ENCODE results near the gene ITSN2. TPM values are rescaled to one million over a fixed set of nuclear protein-coding genes. Genes with fewer than 3 reads are reported as not detected.
"Not testable (repeated sequence)": the region's sequence is repeated elsewhere in the genome, so short reads cannot be mapped to it uniquely, and the experiment has no call there.

The ITSN2 gene
- total RNA-seq = 66.2 TPM
- long read RNA-seq, partial matches to known transcripts = 182 of 207 reads
- long read RNA-seq, other reads (novel, unspliced or antisense) = 25 of 207 reads

DNA sequence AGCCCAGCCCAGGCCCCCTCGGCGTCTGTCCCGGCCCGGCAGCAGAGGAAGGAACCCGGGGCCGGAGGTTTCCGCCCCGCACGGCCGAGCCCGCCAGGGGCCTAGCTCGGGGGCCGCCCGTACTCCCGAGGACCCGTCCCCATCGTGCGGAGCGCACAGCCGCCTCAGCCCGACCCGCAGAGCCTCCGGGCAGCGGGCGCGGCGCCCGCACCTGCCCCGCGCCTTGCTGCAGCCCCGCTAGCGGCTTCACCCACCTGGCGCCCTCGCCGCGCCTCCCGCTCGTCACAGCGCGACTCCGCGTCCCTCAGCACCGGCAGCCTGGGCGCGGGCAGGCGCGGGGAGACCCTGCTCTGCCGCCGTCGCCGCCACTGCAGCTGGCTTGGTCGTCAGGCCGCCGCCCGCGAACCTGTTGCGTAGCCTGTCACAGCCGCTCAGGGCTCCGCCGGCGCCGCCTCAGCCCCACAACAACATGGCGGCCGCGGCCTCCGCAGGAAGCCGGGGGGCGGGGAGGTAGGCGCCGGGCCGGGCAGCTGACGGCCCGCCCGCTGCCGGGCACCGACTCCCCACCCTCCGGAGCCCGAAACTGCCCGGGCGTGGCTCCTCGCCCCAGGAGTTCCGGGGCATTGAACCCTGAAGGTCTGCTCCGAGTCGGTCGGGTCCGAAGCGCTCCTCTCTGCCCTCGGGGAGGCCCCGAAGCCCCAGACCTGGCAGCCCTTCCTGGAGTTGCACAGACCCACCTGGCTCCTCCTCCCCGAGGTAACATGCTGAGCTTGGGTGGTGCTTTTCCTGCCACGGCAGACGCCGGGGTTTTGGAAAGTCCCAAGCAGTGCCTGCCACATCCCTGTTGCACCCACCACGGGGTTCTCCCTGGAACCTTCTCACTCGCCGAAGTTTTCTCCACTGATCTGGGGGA is at the start of gene ITSN2:
Gene ITSN2 (minus strand): TSS at position 487 of the 913 bp plus-strand sequence. CDS start 32,454 bp downstream, outside the sequence.
- DNase-seq (ENCODE audit: low spot score) = peak; percentile 95

DNA sequence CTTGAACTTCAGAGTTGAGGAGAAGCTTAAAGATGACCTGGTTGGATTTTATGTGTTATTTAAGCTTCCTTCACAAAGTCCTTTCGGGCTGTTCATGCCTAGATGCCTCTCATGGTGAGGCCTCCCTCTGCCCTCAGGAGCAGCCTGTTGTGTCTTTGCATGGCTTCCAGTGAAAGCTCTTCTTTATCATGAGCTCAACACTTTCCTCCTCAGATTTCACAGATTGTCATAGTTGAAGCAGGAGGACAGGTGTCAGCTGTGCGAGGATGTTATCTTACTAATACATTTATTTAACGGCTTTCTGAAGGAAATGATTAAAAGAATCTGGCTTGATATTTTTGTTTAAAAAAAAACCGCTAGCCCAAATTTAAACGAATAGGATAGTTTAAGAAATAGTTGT is 48.8 kb upstream of the ITSN2 start:
- no peak for DNase-seq (ENCODE audit: low spot score)

DNA sequence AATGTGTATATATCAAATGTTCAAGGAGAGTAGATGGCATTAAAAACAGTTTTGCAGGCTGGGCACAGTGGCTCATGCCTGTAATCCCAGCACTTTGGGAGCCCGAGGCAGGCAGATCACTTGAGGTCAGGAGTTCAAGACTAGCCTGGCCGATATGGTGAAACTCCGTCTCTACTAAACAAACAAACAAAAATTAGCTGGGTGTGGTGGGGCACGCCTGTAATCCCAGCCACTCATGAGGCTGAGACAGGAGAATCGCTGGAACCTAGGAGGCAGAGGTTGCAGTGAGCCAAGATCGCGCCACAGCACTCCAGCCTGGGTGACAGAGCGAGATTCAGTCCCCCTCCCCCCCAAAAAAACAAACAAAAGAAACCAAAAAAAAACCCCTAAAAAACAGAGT is 48.4 kb upstream of the ITSN2 start:
- not testable (repeated sequence) for DNase-seq (ENCODE audit: low spot score)

DNA sequence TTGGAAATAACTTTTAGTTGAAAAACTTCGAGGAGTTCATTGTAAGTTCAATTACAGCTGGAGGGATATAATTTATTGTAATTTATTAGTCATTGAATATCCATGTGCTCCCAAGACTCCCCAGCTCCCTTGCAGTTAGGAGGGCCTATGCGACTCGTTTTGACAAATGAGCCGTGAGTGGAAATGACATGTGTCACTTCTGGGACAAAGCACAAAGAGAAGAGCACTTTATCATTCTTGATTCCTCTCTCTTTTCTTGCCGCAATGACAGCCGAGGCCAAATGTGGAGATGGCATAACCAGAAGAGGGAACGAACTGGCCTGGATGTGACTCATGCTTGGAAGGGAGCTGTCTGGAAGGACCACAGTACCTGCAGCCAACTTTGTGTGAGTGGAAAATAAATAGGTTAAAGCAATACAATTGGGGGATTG is 44.2 kb upstream of the ITSN2 start:
- no peak for DNase-seq (ENCODE audit: low spot score)

DNA sequence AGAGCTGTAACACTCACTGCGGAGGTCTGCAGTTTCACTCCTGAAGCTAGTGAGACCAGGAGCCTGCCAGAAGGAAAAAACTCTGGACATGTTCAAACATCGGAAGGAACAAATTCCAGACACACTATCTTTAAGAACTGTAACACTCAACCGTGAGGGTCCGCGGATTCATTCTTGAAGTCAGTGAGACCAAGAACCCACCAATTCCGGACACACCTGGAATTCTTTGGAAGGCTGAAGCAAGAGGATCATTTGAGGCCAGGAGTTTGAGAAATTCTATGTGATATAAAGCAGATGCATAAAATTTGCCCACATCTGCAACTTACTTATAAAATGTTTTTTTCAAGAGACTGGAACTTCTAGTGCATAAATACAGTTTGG is 43.5 kb upstream of the ITSN2 start:
- DNase-seq (ENCODE audit: low spot score) = no peak

DNA sequence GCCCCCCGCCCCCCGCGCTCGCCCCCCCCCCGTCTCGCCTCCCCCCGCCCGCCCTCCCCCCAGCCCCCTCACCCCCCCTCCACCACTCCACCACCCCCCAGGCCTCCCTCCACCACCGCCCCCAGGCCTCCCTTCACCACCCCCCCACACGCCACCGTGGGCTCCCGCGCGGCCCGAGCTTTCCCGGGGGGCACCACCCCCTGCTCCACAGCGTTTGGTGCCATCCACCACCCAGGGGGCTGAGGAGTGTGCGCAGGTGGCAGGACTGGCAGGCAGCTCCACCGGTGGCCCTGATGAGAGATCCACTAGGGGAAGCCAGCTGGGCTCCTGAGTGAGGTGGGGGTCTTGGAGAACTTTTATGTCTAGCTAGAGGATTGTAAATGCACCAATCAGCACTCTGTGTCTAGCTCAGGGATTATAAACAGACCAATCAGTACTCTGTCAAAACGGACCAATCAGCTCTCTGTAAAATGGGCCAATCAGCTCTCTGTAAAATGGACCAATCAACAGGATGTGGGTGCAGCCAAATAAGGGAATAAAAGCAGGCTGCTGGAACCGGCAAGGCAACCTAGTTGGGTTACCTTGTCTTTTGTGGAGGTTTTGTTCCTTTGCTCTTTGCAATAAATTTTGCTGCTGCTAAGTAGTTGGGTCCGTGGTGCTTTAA is 43.0 kb upstream of the ITSN2 start:
- peak; percentile 87 for DNase-seq (ENCODE audit: low spot score)

DNA sequence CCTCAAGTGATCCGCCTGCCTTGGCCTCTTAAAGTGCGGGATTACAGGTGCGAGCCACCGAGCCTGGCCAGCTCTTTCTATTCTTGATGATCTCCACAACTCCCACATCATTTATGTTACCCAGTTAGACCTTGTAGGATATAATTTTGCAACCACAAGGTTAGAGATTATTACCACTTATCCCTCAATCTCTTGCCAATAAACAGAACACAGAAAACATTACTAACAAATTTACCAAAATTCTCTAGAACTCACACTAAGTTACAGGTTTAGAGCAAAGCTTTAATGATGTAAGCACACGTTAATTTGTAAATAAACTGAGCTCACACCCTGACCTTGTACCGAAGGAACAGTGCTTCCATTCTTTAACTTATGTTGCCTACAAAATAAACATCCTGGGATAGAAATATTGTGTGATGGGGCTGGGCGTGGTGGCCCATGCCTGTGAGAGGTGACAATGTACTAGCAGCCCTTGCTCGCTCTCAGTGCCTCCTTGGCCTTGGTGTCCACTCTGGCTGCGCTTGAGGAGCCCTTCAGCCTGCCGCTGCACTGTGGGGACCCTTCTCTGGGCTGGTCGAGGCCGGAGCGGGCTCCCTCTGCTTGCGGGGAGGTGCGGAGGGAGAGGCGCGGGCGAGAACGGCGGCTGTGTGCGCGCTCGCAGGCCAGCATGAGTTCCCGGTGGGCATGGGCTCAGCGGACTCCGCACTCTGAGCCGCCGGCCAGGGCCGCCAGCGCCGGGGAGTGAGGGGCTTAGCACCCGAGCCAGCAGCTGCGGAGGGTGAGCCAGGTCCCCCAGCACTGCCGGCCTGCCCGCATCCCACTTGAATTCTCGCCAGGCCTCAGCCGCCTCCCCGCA is 42.1 kb upstream of the ITSN2 start:
- DNase-seq (ENCODE audit: low spot score) = peak; percentile 75

DNA sequence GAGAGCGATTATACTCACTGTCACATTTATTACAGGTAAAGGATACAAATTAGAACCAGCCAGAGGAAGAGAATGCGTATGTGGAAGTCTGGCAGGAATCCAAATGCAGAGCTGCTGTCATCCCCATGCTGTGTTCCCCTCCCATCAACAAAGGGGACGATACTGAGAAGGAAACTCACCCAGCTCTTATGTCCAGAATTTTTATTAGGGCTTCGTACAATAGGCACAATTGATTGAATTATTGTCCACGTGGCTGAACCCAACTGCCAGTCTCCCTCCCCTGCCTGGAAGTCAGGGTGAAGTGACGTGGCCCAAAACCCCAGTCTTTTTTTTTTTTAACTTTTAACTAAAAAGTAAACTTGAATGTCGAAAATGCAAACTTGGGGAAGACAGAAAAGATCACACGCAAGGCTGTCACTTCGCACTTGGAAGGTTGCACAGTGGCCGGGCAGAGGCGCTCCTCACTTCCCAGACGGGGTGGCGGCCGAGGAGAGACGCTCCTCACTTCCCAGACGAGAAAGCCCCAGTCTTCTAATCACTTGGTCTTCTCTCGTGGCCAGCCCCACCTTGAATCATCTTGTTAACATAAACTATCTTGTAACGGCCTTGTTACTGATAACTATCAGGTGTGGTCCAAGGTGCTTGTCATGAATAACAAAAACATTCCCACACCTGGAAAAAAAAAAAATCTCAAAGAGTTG is 40.0 kb upstream of the ITSN2 start:
- DNase-seq (ENCODE audit: low spot score) = peak; percentile 55

DNA sequence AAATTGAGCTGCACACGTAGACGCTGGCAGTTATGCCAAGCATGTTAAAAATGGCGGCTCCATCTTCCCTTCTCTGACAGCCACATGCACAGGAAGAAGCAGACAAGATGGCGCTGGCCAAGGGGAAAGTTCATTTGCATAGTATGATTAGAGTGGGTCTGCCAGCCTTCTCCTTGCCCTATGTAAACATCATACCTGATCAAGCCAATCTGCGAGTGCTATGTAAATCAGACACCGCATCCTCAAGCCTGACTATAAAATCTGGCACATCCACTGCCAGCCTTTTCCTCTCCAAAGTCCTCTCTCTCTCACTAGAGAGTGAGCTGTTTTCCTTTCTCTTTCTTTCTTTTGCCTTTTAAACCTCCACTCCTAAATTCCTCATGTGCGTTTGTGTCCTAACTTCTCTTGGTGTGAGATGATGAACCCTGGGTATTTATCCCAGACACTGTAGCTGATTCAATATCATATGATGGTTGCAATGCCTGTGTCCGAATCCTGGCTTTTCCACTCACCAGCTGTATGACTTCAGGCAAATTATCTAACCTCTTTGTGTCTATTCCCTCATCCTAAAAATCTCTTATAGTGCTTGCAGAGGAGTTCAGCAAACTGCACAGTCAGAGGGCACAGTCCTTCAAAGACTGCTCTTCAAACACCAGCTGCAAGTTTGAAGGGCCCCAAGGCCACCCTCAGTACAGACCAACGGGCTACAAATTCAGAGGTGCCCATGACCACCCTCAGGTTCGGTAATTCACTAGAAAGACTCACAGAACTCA is 39.3 kb upstream of the ITSN2 start:
- DNase-seq (ENCODE audit: low spot score) = peak; percentile 57

DNA sequence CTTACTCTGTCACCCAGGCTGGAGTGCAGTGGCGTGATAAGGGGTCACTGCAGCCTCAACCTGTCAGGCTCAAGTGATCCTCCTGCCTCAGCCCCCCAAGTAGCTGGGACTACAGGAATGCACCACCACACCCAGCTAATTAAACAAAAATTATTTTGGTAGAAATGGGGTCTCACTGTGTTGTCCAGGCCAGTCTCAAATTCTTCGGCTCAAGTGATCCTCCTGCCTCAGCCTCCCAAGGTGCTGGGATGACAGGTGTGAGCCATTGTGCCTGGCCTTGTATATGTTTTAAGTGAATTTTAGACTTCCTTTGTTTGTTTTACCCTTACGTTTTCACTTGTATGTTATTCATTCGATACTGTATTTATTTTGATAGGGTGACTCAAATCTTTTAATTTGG is 34.7 kb upstream of the ITSN2 start:
- peak; percentile 9 for DNase-seq (ENCODE audit: low spot score)

DNA sequence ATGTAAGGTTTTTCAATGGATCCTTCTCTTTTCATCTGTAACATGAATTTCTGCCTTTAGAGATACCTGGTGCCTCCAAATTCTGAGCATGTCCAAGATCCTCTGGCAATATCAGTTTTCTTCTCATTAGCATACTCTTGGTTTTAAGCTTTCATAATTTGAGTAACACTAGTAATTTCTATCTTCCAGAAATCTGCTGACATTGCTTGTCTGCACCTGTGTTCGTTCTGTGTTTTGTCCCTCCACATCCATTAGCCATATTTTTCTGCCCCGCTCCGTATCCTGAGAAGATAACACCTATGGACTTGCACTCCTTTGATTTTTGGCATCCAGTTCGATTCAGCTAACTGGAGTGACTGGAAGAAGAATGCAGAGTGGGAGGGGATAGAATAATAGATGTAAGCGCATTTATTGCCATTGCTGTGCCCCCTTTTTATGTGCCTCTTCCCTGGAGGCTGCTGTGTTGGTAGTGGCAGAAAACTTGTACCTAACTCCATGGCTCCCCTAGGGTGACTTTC is 32.3 kb upstream of the ITSN2 start:
- no peak for DNase-seq (ENCODE audit: low spot score)

DNA sequence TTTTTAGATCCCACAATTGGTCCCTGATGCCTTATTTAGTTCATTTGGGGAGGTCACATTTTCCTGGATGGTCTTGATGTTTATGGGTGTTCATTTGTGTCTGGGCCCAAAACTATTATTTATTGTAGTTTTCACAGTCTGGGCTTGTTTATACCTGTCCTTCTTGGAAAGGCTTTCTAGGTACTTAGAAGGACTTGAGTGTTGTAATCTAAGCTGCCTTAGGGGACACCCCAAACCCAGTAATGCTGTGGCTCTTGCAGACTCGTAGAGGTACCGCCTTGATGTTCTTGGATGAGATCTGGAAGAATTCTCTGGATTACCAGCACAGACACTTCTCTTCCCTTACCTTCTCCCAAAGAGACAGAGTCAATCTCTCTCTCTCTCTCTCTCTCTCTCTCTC is 25.0 kb upstream of the ITSN2 start:
- no peak for DNase-seq (ENCODE audit: low spot score)

DNA sequence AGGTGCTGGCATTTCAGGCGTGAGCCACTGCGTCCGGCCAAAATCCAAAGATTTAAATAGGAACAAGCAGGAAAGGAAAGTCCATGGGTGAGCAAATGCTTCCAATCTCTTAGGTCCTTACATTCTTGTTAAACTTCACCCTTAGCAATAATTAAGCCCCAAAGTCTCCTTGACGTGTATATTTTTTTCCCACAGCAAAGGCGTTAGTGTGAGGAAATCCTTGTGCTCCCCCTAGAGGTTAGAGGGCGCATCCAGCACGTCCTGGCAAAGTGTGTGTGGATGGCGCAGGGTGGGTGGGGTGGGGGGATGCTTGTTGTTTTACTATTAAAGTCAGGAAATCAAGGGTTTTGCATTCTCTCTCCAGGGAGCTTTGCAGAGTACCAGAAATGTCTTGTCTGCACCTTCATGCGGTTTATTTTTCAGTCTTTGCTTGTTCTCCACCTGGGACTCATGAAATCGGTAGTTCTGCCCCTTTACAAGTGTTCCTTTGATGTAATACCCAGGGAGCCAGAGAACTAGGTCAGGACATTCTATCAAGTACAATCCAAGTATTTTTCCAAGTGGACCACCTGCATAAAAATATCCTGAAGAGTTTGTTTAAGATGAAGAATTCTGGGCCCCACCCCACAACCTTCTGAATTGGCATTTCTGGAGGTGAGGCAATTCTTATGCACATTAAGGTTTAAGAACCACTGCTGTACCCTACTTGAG is 22.2 kb upstream of the ITSN2 start:
- no peak for DNase-seq (ENCODE audit: low spot score)

DNA sequence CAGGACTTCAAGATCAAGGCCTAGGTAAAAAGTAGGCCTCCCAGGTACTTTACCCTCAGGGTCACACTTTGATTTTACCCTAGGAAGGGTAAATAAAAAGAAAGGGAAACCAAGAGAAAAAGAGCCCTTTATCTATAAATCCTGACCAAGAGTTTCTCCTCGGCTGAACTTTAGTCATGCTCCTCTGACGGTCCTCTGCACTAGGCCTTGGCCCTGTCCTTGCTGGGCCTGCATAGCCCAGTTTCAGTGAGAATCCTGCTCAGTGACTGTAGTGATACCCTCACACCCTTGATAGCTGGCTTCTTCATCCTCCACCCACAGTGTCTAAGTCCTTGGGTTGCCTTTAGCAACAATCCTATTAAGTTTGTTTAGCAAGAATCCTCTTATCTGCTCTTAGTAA is 20.5 kb upstream of the ITSN2 start:
- DNase-seq (ENCODE audit: low spot score) = no peak

DNA sequence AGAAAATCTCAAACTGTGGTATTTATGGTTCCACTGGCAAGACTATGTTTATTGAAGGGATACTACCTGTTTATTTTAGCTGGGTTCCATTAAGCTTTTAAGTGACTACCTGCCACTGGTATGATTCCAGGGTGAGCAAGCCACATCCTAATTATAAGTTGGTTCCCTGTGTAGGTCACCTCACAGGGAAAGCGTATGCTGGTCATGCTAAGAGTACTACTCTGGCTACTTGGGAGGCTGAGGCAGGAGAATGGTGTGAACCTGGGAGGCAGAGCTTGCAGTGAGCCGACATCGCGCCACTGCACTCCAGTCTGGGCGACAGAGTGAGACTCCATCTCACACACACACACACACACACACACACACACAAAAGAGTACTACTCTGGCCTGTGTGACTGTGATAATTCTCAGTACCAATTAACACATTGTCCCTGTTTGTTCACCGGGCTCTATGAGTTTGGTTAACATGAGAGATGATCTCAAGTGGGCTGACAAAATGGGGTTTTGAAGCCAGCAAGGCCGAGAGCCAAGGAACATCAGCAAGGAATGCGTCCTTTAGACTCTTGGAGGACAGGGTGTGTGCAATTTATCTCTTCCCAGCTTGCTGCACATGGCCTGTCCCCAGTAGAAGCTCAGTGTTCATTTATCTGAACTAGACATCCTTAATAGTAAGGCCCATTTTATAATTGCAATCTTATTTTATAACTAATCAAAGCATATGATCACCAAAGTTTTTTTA is 15.2 kb upstream of the ITSN2 start:
- no peak for DNase-seq (ENCODE audit: low spot score)

DNA sequence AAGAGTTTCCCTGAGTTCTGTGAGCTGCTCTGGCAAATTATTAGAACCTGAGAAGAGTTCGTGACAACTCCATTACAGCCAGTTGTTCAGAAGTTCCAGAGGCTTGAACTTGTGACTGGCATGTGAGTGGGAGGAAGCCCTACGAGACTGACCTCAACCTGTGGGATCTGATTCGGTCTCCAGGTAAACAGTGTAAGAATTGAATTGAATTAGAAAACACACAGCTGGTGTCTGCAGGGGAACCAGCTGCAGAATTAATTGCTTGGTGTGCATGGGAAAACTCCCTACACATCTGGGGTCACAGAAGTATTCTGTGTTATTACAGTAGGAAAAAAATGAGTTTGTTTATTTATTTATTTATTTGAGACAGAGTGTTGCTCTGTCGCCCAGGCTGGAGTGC is 14.0 kb upstream of the ITSN2 start:
- no peak for DNase-seq (ENCODE audit: low spot score)

DNA sequence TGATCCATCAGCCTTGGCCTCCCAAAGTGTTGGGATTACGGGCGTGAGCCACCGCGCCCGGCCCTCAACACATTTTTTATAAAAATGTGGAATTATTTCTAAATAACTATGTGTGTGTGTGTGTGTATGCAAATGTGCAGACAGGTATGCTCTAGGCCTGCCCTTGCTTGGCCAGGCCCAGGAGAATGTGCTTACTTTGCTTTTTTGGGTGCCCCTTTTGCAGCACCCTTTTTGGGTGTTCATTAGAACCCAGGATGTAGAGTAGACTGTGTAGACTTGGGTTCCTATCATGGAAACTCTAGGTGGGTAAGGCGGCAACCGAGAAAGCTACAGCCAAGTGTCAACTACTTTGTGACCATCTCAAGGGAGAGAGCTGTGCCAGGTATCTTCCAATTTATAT is 11.7 kb upstream of the ITSN2 start:
- no peak for DNase-seq (ENCODE audit: low spot score)

DNA sequence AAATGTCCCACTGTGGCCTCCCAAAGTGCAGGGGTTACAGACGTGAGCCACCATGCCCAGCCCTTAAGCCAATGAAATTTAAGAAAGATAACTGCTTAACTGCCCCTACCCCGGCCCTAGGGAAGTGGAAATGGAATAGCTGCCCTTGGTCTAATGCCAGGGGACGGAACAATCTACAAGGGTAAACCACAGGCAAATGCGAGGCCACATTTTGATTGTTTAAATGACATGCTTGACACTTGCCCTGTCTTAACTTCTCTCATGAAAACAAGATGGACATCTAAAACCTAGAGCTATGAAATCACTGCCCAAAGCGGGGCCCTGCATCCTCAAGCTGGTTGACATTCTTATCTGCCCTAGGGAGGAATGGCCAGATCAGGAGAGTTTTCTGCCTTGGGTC is 5.5 kb upstream of the ITSN2 start:
- DNase-seq (ENCODE audit: low spot score) = no peak

Measured in mesenteric fat pad (tissue), 1 donor.